ENCODE results near the gene GLG1.
"Not testable (repeated sequence)": the region's sequence is repeated elsewhere in the genome, so short reads cannot be mapped to it uniquely, and the experiment has no call there.

Gene GLG1

GRCh38 chr16:74524926-74525325 is 82.0 kb downstream of the GLG1 start:
- no peak for DNase-seq

GRCh38 chr16:74524117-74524516 is 82.8 kb downstream of the GLG1 start:
- no peak for DNase-seq

GRCh38 chr16:74523706-74524105 is 83.2 kb downstream of the GLG1 start:
- not testable (repeated sequence) for DNase-seq

GRCh38 chr16:74522160-74522559 is 84.8 kb downstream of the GLG1 start:
- no peak for DNase-seq

- DNase-seq, result peak; percentile 48 to 83
Observed at GRCh38 chr16:74521691-74522090, 85.2 kb downstream of the GLG1 start.

GRCh38 chr16:74518934-74519333 is 88.0 kb downstream of the GLG1 start:
- DNase-seq, result not testable (repeated sequence)

GRCh38 chr16:74511961-74512360 is 95.0 kb downstream of the GLG1 start:
- DNase-seq, result no peak

GRCh38 chr16:74505011-74505410 is 101.9 kb downstream of the GLG1 start:
- no peak for DNase-seq

GRCh38 chr16:74503412-74503811 is 103.5 kb downstream of the GLG1 start:
- DNase-seq, result no peak

GRCh38 chr16:74501484-74502478 is 105.1 kb downstream of the GLG1 start:
- DNase-seq, result peak in 1 of 2 experiments; percentile 8

GRCh38 chr16:74500907-74501306 is 106.0 kb downstream of the GLG1 start:
- peak in 1 of 2 experiments; percentile 7 for DNase-seq

GRCh38 chr16:74499114-74499513 is 107.8 kb downstream of the GLG1 start:
- DNase-seq, result no peak

GRCh38 chr16:74497761-74498160 is 109.2 kb downstream of the GLG1 start:
- no peak for DNase-seq

- DNase-seq, result no peak
Observed at GRCh38 chr16:74496054-74496453, 110.9 kb downstream of the GLG1 start.

GRCh38 chr16:74492976-74493375 is 113.9 kb downstream of the GLG1 start:
- no peak for DNase-seq

- no peak for DNase-seq
Observed at GRCh38 chr16:74487634-74488495, 119.0 kb downstream of the GLG1 start.

GRCh38 chr16:74485916-74486315 is 121.0 kb downstream of the GLG1 start:
- no peak for DNase-seq

GRCh38 chr16:74480150-74481029 is 126.5 kb downstream of the GLG1 start:
- DNase-seq, result no peak

- DNase-seq, result no peak
Observed at GRCh38 chr16:74477226-74477625, 129.7 kb downstream of the GLG1 start.

- DNase-seq, result no peak
Observed at GRCh38 chr16:74474416-74474815, 132.5 kb downstream of the GLG1 start.

GRCh38 chr16:74472540-74472939 is 134.4 kb downstream of the GLG1 start:
- DNase-seq, result no peak

GRCh38 chr16:74472010-74472409 is 134.9 kb downstream of the GLG1 start:
- no peak for DNase-seq
